CD4-positive, alpha-beta T cell treated with Interleukin-2 at 100 ng/mL for 4 hours (primary cell): ENCODE measurements around the gene CACNA2D4.
"Not testable (repeated sequence)": the region's sequence is repeated elsewhere in the genome, so short reads cannot be mapped to it uniquely, and the experiment has no call there.

Experiments used
- DNase-seq: peaks from one replicate; pipeline ENCODE4 v3.0.0-alpha.2; 2020; ENCODE audit warnings: low spot score

Gene CACNA2D4

DNA sequence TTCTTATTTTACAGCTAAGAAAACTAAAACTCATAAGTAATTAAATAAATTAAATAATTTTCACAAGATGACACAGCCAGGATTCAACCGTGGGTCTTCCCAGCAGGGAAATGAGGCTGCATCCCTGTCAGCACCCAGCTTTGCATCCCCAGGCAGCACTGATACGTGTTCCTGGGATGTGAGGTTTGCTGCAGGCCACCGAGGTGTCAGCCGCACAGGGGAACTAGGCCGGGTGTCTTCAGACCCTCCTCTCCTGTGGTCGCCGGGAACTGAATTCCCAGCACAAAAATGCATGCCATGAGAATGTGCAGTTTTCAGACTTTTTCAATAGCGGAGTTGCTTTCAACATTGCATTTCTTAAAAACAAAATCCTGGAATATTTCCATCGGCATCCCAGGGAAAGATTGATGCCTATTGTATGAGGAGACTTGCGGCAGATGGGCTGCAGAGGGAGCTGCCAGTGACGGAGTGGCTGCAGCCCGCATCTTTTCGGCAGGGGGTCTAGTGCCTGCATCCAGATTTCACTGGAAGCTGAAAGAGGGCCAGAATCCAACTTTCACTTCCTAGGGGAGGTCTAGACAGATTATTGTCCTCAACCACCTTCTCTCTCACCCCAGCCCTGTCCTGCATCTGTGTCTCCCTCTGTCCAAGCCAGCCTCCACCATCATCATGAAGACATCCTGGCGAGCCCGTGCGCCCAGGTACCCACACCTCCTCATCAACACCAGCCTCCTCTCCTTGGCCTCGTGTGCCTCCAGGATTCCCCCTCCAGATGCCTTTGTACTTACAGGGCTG, 85.5 kb downstream of the CACNA2D4 start:
- no peak for DNase-seq

- DNase-seq = no peak
These were observed 87.2 kb downstream of the CACNA2D4 start for GRCh38 chr12:1830981-1831963.

DNA sequence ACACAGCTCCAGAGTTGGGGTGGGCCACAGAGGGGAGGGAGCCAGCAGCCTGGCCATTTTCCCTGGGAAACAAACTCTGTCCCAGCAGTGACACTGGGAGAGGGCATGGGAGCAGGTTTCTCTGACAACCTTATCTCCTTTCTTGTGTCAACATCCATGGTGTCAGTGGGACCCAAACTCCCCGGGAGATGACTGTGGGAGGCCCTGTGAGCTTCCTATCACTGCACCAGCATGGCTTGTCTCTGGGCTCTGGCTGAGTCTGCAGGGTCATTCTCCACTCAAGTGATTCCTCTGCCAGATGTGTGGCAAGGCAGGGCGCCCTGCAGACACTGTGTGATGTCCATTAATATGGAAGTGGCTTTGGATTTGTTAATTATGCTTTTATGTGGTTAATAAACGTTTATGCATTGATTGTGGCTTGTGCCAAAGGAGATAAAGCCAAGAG, 88.0 kb downstream of the CACNA2D4 start:
- DNase-seq = no peak

DNA sequence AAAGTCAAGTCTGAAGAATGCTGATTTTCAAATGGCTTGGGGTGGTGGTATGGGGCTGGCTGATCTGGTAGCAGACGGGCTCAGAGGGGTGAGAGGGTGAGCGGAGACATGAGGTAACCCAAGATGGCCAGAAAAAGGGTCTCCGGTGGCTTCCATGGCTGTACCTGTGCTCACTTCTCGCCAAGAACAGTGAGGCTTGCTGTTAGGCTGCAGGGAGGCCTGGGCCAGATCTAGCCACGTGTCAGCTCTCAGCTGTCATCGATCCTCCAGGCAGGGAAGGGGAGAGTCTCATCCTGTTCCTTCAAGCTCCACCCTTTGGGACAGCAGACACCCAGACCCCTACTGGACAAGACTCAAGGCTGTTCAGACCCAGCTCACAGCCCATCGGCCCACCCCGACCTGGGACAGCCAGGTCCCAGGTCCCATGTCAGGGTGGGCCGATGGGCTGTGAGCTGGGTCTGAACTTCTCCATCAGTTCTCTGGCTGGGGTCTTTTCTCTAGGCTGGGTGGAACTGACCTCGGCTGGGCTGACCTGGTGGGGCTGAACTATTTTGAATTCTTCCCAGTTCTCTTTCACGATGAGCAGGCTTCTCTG, 89.0 kb downstream of the CACNA2D4 start:
- DNase-seq = no peak

DNA sequence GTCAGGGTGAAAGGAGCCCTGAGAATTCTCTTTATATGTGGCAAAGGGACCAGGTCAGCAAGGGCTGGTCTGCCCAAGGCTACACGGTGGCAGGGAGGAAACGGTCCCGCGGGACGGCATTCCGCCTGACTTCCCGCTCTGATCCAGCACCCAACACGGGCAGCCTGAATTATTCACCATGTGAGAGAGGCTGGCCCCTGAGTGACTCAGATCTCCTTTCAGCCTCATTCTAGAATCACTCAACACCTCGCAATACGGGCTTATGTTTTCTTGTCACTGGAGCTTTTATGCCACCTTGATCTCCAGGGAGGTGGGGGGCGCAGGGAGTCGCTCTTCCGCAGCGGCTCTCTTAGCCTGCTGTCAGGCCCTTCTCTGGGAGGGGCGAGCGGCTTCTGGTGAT, 89.6 kb downstream of the CACNA2D4 start:
- no peak for DNase-seq

DNA sequence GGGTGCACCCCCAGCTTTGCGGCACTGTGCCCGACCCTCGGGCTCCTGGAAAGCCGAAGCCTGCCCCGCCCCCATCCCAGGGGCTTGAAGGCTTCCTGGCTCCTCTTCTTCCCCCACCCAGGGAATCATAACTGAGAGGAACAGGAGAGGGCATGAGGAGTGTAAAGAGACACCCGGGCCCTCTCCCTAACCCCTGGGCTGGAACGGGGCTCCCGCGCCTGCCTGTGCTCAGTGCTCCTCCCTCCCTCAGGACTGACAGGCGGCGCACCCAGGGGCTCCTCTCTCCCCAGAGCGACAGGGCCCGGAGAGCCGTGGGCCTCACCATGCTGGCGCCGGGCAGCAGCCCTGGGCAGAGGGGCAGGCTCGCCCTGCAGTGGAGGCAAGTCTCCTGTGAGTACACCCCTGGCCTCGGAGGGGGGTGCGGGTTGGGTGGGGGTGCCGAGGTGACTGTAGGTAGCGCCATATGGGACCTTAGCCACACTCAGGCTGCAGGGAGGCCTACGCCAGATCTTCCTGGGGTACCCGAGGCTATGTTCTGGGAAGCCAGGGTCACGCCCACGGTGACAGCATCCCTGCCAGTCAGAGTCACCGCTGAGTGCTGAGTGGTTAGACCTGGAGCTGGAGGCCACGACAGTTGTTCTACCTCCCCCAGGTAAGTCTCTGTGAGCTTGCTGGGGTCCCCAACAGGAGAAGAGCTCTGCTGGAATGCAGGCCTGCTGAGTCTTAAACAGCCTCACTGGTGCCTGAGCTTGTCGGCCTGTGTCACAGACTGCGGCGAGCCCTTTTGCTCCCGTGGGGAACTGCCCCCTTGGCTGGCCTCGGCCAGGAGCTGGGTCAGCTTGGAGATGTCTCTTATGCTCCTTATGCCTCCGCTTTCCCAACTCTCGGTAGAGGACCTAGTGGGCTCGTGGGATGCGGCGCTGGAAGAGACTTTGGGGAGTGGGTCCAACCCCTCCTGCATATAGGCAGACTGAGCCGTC, 90.3 kb downstream of the CACNA2D4 start:
- DNase-seq = no peak

- no peak for DNase-seq
These were observed 91.4 kb downstream of the CACNA2D4 start for GRCh38 chr12:1826867-1827705.

GRCh38 chr12:1826401-1826800, 92.1 kb downstream of the CACNA2D4 start:
- DNase-seq = no peak

GRCh38 chr12:1825382-1826102, 92.9 kb downstream of the CACNA2D4 start:
- no peak for DNase-seq

DNA sequence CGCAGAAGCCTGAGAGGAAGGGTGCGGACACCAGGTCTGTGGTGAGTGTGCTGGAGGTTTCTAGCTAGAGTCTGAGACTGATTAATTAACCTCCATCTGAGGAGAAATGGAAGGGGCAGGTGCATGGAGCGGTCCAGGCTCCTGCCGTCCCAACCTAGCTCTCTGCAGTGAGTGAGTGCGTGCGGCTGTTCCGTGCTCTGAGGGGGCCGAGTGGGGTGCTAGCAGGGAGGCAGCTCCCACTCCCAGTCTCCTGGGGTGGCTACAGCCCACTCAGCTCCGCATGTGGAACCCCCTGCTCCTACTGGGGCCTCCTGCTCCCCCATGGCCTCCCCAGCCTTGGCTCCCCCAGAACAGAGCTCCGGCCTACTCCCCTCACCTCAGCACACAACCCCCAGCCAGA, 95.2 kb downstream of the CACNA2D4 start:
- DNase-seq = no peak

DNA sequence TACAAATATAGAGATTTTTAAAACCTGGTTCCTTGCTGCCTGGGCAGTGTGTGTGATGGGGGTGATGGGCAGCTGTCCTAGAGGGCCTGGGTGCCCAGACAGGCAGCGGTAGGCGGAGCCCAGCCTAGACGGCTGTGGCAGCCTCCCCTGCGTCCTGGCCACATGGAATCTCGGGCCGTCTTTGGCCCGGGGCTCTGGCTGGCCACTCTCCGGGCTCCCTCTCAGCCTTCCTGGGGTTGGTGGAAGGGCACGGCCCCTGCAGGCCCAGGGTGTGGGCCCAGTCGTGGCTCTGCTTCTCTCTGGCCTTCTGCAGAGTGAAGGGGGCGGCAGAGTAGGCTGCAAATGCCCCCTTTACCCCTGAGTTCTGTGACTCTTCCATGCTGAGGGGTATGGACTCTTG, 95.8 kb downstream of the CACNA2D4 start:
- no peak for DNase-seq

GRCh38 chr12:1821805-1822204, 96.6 kb downstream of the CACNA2D4 start:
- DNase-seq = no peak

DNA sequence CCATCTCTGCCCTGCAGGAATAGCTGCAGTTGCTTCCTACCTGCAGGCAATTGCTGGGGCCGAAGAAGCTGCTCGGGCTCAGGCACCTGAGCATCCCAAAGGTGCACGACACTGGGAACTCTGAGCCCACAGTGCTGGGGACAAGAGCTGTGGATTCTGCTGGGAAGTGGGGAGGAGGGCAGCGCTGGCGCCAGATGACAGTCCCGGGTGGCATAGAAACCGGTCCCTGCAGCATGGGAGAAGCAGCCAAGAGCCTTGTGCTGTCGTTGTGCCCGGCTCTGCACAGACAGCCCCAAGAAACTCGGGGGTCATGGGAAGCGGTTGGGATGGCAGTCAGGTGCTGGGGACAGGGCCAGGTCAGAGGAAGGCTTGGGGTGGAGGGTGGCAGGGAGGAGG, 97.6 kb downstream of the CACNA2D4 start:
- no peak for DNase-seq

- no peak for DNase-seq
These were observed 98.1 kb downstream of the CACNA2D4 start, which contains the start of gene LRTM2 for GRCh38 chr12:1820191-1820895. Gene LRTM2, plus strand, starts transcription at chr12:1820565. Its CDS starts 7,584 bp downstream, at chr12:1828149.

- no peak for DNase-seq
These were observed 98.9 kb downstream of the CACNA2D4 start for GRCh38 chr12:1819571-1819970.

GRCh38 chr12:1819050-1819449, 99.4 kb downstream of the CACNA2D4 start:
- DNase-seq = no peak

- not testable (repeated sequence) for DNase-seq
These were observed 100.5 kb downstream of the CACNA2D4 start for GRCh38 chr12:1817928-1818327.

DNA sequence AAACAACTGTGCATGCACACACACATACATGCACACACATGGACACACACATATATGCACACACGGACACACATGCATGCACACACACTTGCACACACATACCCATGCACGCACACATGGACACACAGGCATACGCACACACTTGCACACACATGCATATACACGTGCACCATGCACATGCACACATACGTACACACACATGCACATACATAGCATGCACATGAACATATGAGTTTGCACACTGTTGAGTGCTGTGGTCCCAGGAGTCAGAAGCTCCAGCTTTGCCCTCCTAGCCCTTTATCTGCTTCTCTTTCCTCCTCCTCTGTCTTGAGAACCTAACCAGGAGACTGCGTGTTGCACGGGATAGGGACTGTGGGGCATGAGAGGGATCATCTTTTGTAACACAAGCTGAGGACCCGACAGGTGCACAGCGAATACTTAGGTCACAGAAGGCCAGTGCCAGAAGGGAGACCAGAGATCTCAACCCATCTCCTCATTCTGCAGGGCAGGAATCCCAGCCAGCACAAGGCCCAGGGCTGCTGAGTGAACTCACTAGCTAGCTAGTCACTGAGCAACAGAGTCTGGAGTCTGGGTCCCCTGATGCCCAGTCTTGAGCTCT, 101.6 kb downstream of the CACNA2D4 start:
- DNase-seq = no peak
